ENCODE measurements around the gene CATSPER3. TPM values are rescaled to one million over a fixed set of nuclear protein-coding genes. Genes with fewer than 3 reads are reported as not detected.
A peak's percentile ranks its signal among the peaks of the same experiment; 100 is the strongest.

CATSPER3 gene
- total and polyA plus RNA-seq, 2 of the 13 experiments (the other 11 are each of a cell fraction or from before 2014, with no cell fraction given), result 0.33 to 0.37 TPM

DNA sequence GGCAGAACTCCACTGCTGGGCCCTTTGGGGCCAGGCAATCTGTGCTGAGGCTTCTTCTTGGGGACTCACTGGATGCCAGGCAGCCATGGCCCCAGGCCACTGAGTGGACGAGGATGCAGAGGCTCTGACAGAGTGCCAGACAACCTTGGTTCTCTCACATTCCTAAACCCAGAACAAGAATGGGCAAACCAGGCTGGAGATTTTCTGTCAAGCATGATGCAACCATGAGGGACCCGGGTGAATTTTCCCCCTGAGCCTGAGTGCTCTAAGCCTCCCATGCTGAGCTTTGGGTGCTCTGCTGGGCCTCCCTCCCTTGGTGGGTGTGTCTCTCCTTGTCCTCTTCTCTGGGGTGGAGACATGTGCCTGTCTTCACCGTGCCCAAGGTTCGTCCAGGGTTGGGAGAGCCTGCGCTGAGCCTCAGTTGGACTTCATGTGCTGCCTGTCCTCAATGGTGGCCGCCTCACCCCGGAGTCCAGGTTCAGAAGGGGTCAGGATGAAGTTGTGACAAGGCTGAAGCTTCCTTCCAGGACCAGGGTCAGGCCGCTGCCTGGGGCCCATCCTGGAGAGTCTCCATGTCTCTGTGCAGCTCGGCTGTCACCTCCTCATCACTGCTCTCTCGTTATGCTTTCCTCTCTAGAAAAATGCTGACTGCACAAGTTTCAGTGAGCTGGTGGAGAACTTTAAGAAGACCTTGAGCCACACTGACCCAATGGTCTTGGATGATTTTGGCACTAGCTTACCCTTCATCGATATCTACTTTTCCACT is 42.2 kb downstream of the CATSPER3 start:
- Histone ChIP-seq H3K4me2 (ENCODE audit: low read depth, low read length) (no peak overlapping the region), H3K36me3 (replicated peaks in 1 of 2; ENCODE audit: control insufficient read depth in 1 of 2, insufficient read depth in 2 of 2, low read length in 2 of 2) (no peaks in the 10 kb centered on the region), H3K9ac (ENCODE audit: insufficient read depth, low read depth, low read length) (no peak overlapping the region), H3K4me3 (replicated peaks in 1 of 3; ENCODE audit: insufficient read depth in 1 of 3, low read depth in 2 of 3, low read length in 3 of 3) (no peak overlapping the region), H3K4me1 (ENCODE audit: insufficient read depth, low read length) (peaks cover 14% of the 10 kb centered on the region), H4K20me1 (ENCODE audit: insufficient read depth, low read length) (no peaks in the 10 kb centered on the region), H2AFZ (ENCODE audit: low read length) (no peak overlapping the region), H3K79me2 (ENCODE audit: insufficient read depth, low read length) (no peaks in the 10 kb centered on the region), H3K9me3 (ENCODE audit: low read length) (no peaks in the 10 kb centered on the region), H3K27me3 (ENCODE audit: control insufficient read depth in 1 of 2, insufficient read depth in 2 of 2, low read length in 2 of 2) (no peaks in the 10 kb centered on the region), H3K27ac (ENCODE audit: extremely low read length, insufficient read depth, low read length) (no peak overlapping the region)
- FAIRE-seq (no peak), ATAC-seq (no peak), DNase-seq (ENCODE audit: low spot score) (no peak)
- in situ Hi-C loops (cut with HindIII; ENCODE audit: extremely low pct_ligation_motif_present, low pct_unique_long_range_greater_than_20kb) (no loop called here), intact Hi-C loops (cut with micrococcal nuclease; ENCODE audit: unreplicated experiment) (loop anchor here (5.0 kb wide), 1 partner anchor 182 kb away; no protein-coding TSS in a partner anchor)
- TF ChIP-seq, protein P1, sequence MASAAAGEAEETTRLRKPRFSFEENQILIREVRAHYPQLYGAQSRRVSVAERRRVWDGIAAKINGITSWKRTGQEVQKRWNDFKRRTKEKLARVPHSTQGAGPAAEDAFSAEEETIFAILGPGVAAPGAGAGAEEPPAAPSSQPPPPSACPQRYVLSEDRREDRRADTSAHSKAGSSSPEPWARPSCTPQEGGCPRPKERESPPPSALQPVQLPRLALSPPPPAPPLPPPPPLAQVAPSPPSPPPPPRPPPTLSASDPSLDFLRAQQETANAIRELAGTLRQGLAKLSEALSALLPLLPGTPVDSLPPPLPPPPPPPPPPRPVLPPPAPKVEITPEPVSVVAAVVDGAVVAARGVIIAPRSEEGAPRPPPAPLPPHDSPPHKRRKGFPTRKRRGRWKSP (CRISPR knock-in tag; IDR thresholded peaks at IDR 0.05), result no peak
- TF ChIP-seq MAFK (conservative IDR thresholded peaks at IDR 0.05 in 1 of 2, IDR thresholded peaks at IDR 0.05 in 1 of 2; ENCODE audit: low read length in 2 of 2) (peak; percentile 93 to 94), MAFF (IDR thresholded peaks at IDR 0.05; ENCODE audit: low read depth, low read length) (peak; percentile 91), ELF4 (CRISPR knock-in tag; IDR thresholded peaks at IDR 0.05; ENCODE audit: borderline replicate concordance) (no peak), POLR2A (IDR thresholded peaks at IDR 0.05; ENCODE audit: insufficient read depth in 1 of 2, low read depth in 2 of 2, low read length in 2 of 2) (no peak), GATAD1 (CRISPR knock-in tag; IDR thresholded peaks at IDR 0.05) (no peak), FOXJ3 (CRISPR knock-in tag; IDR thresholded peaks at IDR 0.05; ENCODE audit: borderline replicate concordance) (no peak), ZNF354B (CRISPR knock-in tag; IDR thresholded peaks at IDR 0.05) (no peak)
- CTCF ChIA-PET (ENCODE audit: low intra/inter-chr PET ratio, low total read pairs), result interaction anchor here (3.7 kb wide), 1 partner anchor 181 kb away, joined by 18 read pairs; no protein-coding TSS in a partner anchor
- 92% methylated on average over 9 of the region's 11 CpGs for WGBS (ENCODE audit: low lambda C conversion rate)
- BruUV-seq (replicated peaks), result no TSS peak
- POLR2A ChIA-PET, result no interaction called here
